B cell (primary cell): Measurements from ENCODE around the gene INSL4.

Experiments
- CTCF ChIP-seq: fragments of 200-600 bp; IDR thresholded peaks from one replicate; pipeline ENCODE4 v1.8.0; 2022; ENCODE audit warnings: antibody characterized with exemption, mild to moderate bottlenecking
- EZH2 ChIP-seq: IDR thresholded peaks from 2 replicates; pipeline ENCODE4 v1.6.1; 2012; ENCODE audit warnings: borderline replicate concordance, low read depth, mild to moderate bottlenecking, moderate library complexity, low read length; ENCODE audit not compliant: insufficient read depth, poor library complexity, severe bottlenecking

- TF ChIP-seq CTCF (no peak), EZH2 (no peak)
These were observed 33.0 kb downstream of the INSL4 start for GRCh38 chr9:5264219-5264595.
